IMR-90 (cell line): ENCODE measurements around the gene FAT1. TPM values are rescaled to one million over a fixed set of nuclear protein-coding genes. Genes with fewer than 3 reads are reported as not detected.
A peak's percentile ranks its signal among the peaks of the same experiment; 100 is the strongest.

Experiments used
- ATAC-seq: fragments of 200-7000 bp; cut with Tn5 transposase; 2 replicates; pipeline ENCODE4 v1.9.1; 2020; ENCODE audit warnings: low read depth, mild to moderate bottlenecking, moderate library complexity
- BruUV-seq: library from RNA; stranded (reverse); fragments of 400-500 nt; replicated peaks from 2 replicates; lab custom pipeline; 2021; lab: Mats Ljungman, UMichigan
- CTCF ChIA-PET: fragments of 300-600 bp; formaldehyde crosslinking; extraction: SDS; loops from one replicate; lab custom pipeline; 2021; ENCODE audit warnings: antibody characterized with exemption; lab: Yijun Ruan, JAX
- POLR2A ChIA-PET: fragments of 300-600 bp; sonication (Branson Sonifier 250); formaldehyde crosslinking; loops from one replicate; lab custom pipeline; 2022; ENCODE audit warnings: antibody characterized with exemption; ENCODE audit not compliant: unreplicated experiment; lab: Charles Lee
- DNase-seq: peaks from one replicate; pipeline ENCODE4 v3.0.0; 2013
- H2AFZ ChIP-seq: replicated peaks from 2 replicates; pipeline ENCODE3; 2013; ENCODE audit warnings: low read length, mild to moderate bottlenecking; ENCODE audit not compliant: poor library complexity
- H2AK5ac ChIP-seq: 2 replicates; pipeline ENCODE4 v1.6.1; 2013; ENCODE audit warnings: low read depth, low read length, inconsistent platforms
- H2AK9ac ChIP-seq: replicated peaks from 2 replicates; pipeline ENCODE3; 2013; ENCODE audit warnings: mild to moderate bottlenecking, low read depth, low read length, moderate library complexity; ENCODE audit not compliant: poor library complexity
- H2BK120ac ChIP-seq: 2 replicates; pipeline ENCODE4 v1.6.1; 2013; ENCODE audit warnings: low read depth, low read length, inconsistent platforms
- H2BK15ac ChIP-seq: 3 replicates; pipeline ENCODE4 v1.6.1; 2013; ENCODE audit warnings: low read depth, low read length, inconsistent platforms
- H2BK20ac ChIP-seq: 2 replicates; pipeline ENCODE4 v1.6.1; 2013; ENCODE audit warnings: low read depth, mild to moderate bottlenecking, inconsistent platforms, low read length, moderate library complexity
- H2BK5ac ChIP-seq: 2 replicates; pipeline ENCODE4 v1.6.1; 2013; ENCODE audit warnings: mild to moderate bottlenecking, low read depth, low read length, inconsistent platforms; ENCODE audit not compliant: poor library complexity, severe bottlenecking
- H3K14ac ChIP-seq: replicated peaks from 2 replicates; pipeline ENCODE4 v1.6.1; 2013; ENCODE audit warnings: low read depth, low read length, inconsistent platforms
- H3K18ac ChIP-seq: 2 replicates; pipeline ENCODE4 v1.6.1; 2013; ENCODE audit warnings: low read depth, low read length, control low read depth
- H3K23ac ChIP-seq: 2 replicates; pipeline ENCODE4 v1.6.1; 2013; ENCODE audit warnings: low read depth, low read length, inconsistent platforms
- H3K27ac ChIP-seq: 2 replicates; pipeline ENCODE4 v1.5.1; 2013; ENCODE audit warnings: mild to moderate bottlenecking, control low read depth, low read length; ENCODE audit not compliant: insufficient read depth
- H3K27me3 ChIP-seq: 2 replicates; pipeline ENCODE4 v1.6.1; 2013; ENCODE audit warnings: low read length; ENCODE audit not compliant: control insufficient read depth, insufficient read depth
- H3K36me3 ChIP-seq: 2 replicates; pipeline ENCODE4 v1.6.1; 2013; ENCODE audit warnings: low read length, mixed read lengths; ENCODE audit not compliant: control insufficient read depth, insufficient read depth
- H3K4ac ChIP-seq: 2 replicates; pipeline ENCODE4 v1.6.1; 2013; ENCODE audit warnings: low read depth, low read length, inconsistent platforms
- H3K4me1 ChIP-seq: 2 replicates; pipeline ENCODE4 v1.6.1; 2013; ENCODE audit warnings: low read length, mixed read lengths; ENCODE audit not compliant: control insufficient read depth, insufficient read depth
- H3K4me2 ChIP-seq: 2 replicates; pipeline ENCODE4 v1.6.1; 2013; ENCODE audit warnings: low read depth, mild to moderate bottlenecking, control low read depth, low read length, moderate library complexity
- H3K4me3 ChIP-seq: 2 replicates; pipeline ENCODE4 v1.5.1; 2013; ENCODE audit warnings: low read depth, mild to moderate bottlenecking, control low read depth, low read length, moderate library complexity; ENCODE audit not compliant: insufficient read depth
- H3K56ac ChIP-seq: 2 replicates; pipeline ENCODE4 v1.6.1; 2013; ENCODE audit warnings: low read length, inconsistent platforms; ENCODE audit not compliant: insufficient read depth; ENCODE audit errors: extremely low read depth
- H3K79me1 ChIP-seq, 2 experiments: 2 replicates each; pipeline ENCODE4 v1.6.1; 2013; ENCODE audit warnings: low read length in 2 of 2, inconsistent platforms in 1 of 2, low read depth in 1 of 2
- H3K9ac ChIP-seq: 2 replicates; pipeline ENCODE4 v1.6.1; 2013; ENCODE audit warnings: low read depth, low read length, control low read depth
- H3K9me1 ChIP-seq: 2 replicates; pipeline ENCODE4 v1.6.1; 2013; ENCODE audit warnings: low read length, inconsistent platforms; ENCODE audit not compliant: insufficient read depth
- H3K9me3 ChIP-seq: 2 replicates; pipeline ENCODE4 v1.6.1; 2013; ENCODE audit warnings: low read length; ENCODE audit not compliant: control insufficient read depth, insufficient read depth
- H4K20me1 ChIP-seq: 2 replicates; pipeline ENCODE4 v1.6.1; 2013; ENCODE audit warnings: low read length, inconsistent platforms; ENCODE audit not compliant: insufficient read depth
- H4K5ac ChIP-seq: 2 replicates; pipeline ENCODE4 v1.6.1; 2013; ENCODE audit warnings: mild to moderate bottlenecking, low read depth, low read length, control low read depth
- H4K8ac ChIP-seq, 2 experiments: 2 replicates each; pipeline ENCODE4 v1.6.1; 2013; ENCODE audit warnings: low read depth in 2 of 2, low read length in 2 of 2, control low read depth in 1 of 2, inconsistent platforms in 1 of 2
- H4K91ac ChIP-seq: 2 replicates; pipeline ENCODE4 v1.6.1; 2013; ENCODE audit warnings: low read depth, low read length, inconsistent platforms; ENCODE audit not compliant: insufficient read depth
- BHLHE40 ChIP-seq: fragments of 150-350 bp; IDR thresholded peaks from 2 replicates; pipeline ENCODE4 v1.6.1; 2016; ENCODE audit warnings: mild to moderate bottlenecking, low read depth, low read length
- CEBPB ChIP-seq: IDR thresholded peaks from 2 replicates; pipeline ENCODE4 v1.6.1; 2012; ENCODE audit warnings: low read depth, low read length, improper control_type of control experiment
- CHD1 ChIP-seq: IDR thresholded peaks from 2 replicates; pipeline ENCODE4 v1.6.1; 2012; ENCODE audit warnings: low read depth, low read length, improper control_type of control experiment
- CTCF ChIP-seq: conservative IDR thresholded peaks from 2 replicates; pipeline ENCODE4 v1.5.1; 2012; ENCODE audit warnings: mild to moderate bottlenecking, low read depth, low read length, improper control_type of control experiment
- ELK1 ChIP-seq: fragments of 150-350 bp; IDR thresholded peaks from 2 replicates; pipeline ENCODE4 v1.6.1; 2016; ENCODE audit warnings: low read depth, mild to moderate bottlenecking, low read length, moderate library complexity, borderline replicate concordance
- FOS ChIP-seq: fragments of 150-350 bp; IDR thresholded peaks from 2 replicates; pipeline ENCODE4 v1.6.1; 2016; ENCODE audit warnings: low read depth, low read length
- MAFK ChIP-seq: IDR thresholded peaks from 2 replicates; pipeline ENCODE4 v1.6.1; 2012; ENCODE audit warnings: low read depth, low read length, improper control_type of control experiment
- MAZ ChIP-seq: IDR thresholded peaks from 2 replicates; pipeline ENCODE4 v1.6.1; 2012; ENCODE audit warnings: low read depth, mild to moderate bottlenecking, low read length, improper control_type of control experiment, moderate library complexity, borderline replicate concordance
- MXI1 ChIP-seq: IDR thresholded peaks from 2 replicates; pipeline ENCODE4 v1.6.1; 2012; ENCODE audit warnings: low read depth, mild to moderate bottlenecking, low read length, moderate library complexity, borderline replicate concordance
- POLR2A ChIP-seq: IDR thresholded peaks from 2 replicates; pipeline ENCODE4 v1.6.1; 2012; ENCODE audit warnings: mild to moderate bottlenecking, low read depth, low read length
- RAD21 ChIP-seq: IDR thresholded peaks from 2 replicates; pipeline ENCODE4 v1.6.1; 2012; ENCODE audit warnings: low read length, improper control_type of control experiment
- RCOR1 ChIP-seq: IDR thresholded peaks from 2 replicates; pipeline ENCODE4 v1.6.1; 2012; ENCODE audit warnings: mild to moderate bottlenecking, low read length, improper control_type of control experiment; ENCODE audit not compliant: insufficient replicate concordance
- RFX5 ChIP-seq: IDR thresholded peaks from 2 replicates; pipeline ENCODE4 v1.8.0; 2012; ENCODE audit warnings: low read depth, mild to moderate bottlenecking, low read length, moderate library complexity
- SMC3 ChIP-seq: fragments of 150-350 bp; IDR thresholded peaks from 2 replicates; pipeline ENCODE4 v1.6.1; 2016; ENCODE audit warnings: low read depth, mild to moderate bottlenecking, antibody characterized with exemption, low read length, moderate library complexity
- USF2 ChIP-seq: fragments of 150-350 bp; IDR thresholded peaks from 2 replicates; pipeline ENCODE4 v1.6.1; 2017; ENCODE audit warnings: mild to moderate bottlenecking, antibody characterized with exemption, low read length, low read depth
- WGBS, 2 experiments: methylation state at CpG; one replicate each; pipeline versions ENCODE4 v1.1.5 to v1.1.7; 2013; ENCODE audit warnings: missing lambda C conversion rate in 2 of 2; ENCODE audit not compliant: insufficient read length in 1 of 2; ENCODE audit errors: extremely low coverage in 2 of 2; 5-methylcytosine and 5-hydroxymethylcytosine counted together
- dilution Hi-C: fragments of 300-500 bp; cut with HindIII; formaldehyde crosslinking; loops from one replicate; pipeline ENCODE4 v1.14.3; 2018; ENCODE audit warnings: low sequenced_read_pairs; ENCODE audit not compliant: unreplicated experiment
- in situ Hi-C: fragments of 300-500 bp; cut with MboI; formaldehyde crosslinking; loops from 3 replicates; pipeline ENCODE4 v1.14.3; 2019; ENCODE audit warnings: low sequenced_read_pairs, inconsistent platforms, mixed read lengths
- intact Hi-C: fragments of 100-400 bp; cut with micrococcal nuclease; formaldehyde crosslinking; loops from 2 replicates; pipeline ENCODE4 v1.10.0; 2022
- polyA plus RNA-seq, 3 experiments: library from polyadenylated mRNA; depleted of rRNA; stranded (reverse); fragments of >200 nt; gene quantifications; 2 replicates each; pipeline ENCODE4 v1.2.3, GENCODE V29; 2012; ENCODE audit warnings: low replicate concordance in 1 of 3
- total RNA-seq: library from RNA; depleted of rRNA; stranded (reverse); fragments of >200 nt; gene quantifications from 2 replicates; pipeline ENCODE4 v1.2.3, GENCODE V29; 2012

The FAT1 gene
- total and polyA plus RNA-seq, 2 of the 4 experiments (the other 2 are of a cell fraction): 156 to 519 TPM

GRCh38 chr4:186710521-186711119 lies 13.0 kb downstream of the FAT1 start:
- CTCF ChIA-PET: interaction anchor here (0.5 kb wide), 1 partner anchor 1364 kb away, joined by 5 read pairs; no protein-coding TSS in a partner anchor
- peaks cover 15 to 66% of the 10 kb centered on the region in 2 experiments; a peak in 3 of 4 replicates for H3K79me1 ChIP-seq
- H3K9me1 ChIP-seq: peaks cover 46% of the 10 kb centered on the region
- no peak overlapping the region for H4K5ac ChIP-seq
- H3K14ac ChIP-seq: no peak overlapping the region
- peak overlapping the region; percentile 12; the same call in 1 of the 2 replicates for H3K23ac ChIP-seq
- no peak overlapping the region for H4K91ac ChIP-seq
- no peak overlapping the region for H2BK15ac ChIP-seq
- no peak overlapping the region for H3K56ac ChIP-seq
- no peak overlapping the region for H3K9ac ChIP-seq
- H2AK5ac ChIP-seq: no peak overlapping the region
- peaks cover 50% of the 10 kb centered on the region for H3K36me3 ChIP-seq
- H3K4me1 ChIP-seq: peaks cover 17% of the 10 kb centered on the region
- H3K9me3 ChIP-seq: peaks cover 4% of the 10 kb centered on the region; the same call in 1 of the 2 replicates
- H3K18ac ChIP-seq: no peak overlapping the region
- ATAC-seq: no peak
- no peaks in the 10 kb centered on the region for H3K27me3 ChIP-seq
- no peak overlapping the region for H2BK5ac ChIP-seq
- H4K8ac ChIP-seq: no peak overlapping the region
- intact Hi-C loops (no loop called here), dilution Hi-C loops (no loop called here), in situ Hi-C loops (no loop called here)
- no peak overlapping the region for H2BK20ac ChIP-seq
- WGBS, 2 experiments: 100% methylated on average over 1 of the region's 5 CpGs; no CpG with 5 or more reads in 1 of the 2 experiments
- H2BK120ac ChIP-seq: no peak overlapping the region
- H3K27ac ChIP-seq: peak overlapping the region; percentile 3; the same call in 1 of the 2 replicates
- no TSS peak for BruUV-seq
- H4K20me1 ChIP-seq: peaks cover 98% of the 10 kb centered on the region
- no peak overlapping the region for H2AFZ ChIP-seq
- H3K4me3 ChIP-seq: no peak overlapping the region
- H3K4ac ChIP-seq: no peak overlapping the region
- H3K4me2 ChIP-seq: peak overlapping the region; percentile 10; the same call in 1 of the 2 replicates
- POLR2A ChIA-PET: interaction anchor here (0.5 kb wide), 1 partner anchor 14 kb away, joined by 3 read pairs; no protein-coding TSS in a partner anchor
- no peak for DNase-seq
- no peak overlapping the region for H2AK9ac ChIP-seq
- TF ChIP-seq RAD21 (no peak), USF2 (no peak), RCOR1 (no peak), MXI1 (no peak), MAFK (no peak), MAZ (no peak), RFX5 (no peak), FOS (no peak), BHLHE40 (no peak), CTCF (no peak), POLR2A (no peak), CEBPB (no peak), ELK1 (no peak), CHD1 (no peak), SMC3 (no peak)
